OCI-LY7 (cell line): Measurements from ENCODE around the gene CDRT4. TPM values are rescaled to one million over a fixed set of nuclear protein-coding genes. Genes with fewer than 3 reads are reported as not detected.
A peak's percentile ranks its signal among the peaks of the same experiment; 100 is the strongest.

Experiments used
- BruUV-seq: library from RNA; stranded (reverse); fragments of 400-500 nt; replicated peaks from 2 replicates; lab custom pipeline; 2021; lab: Mats Ljungman, UMichigan
- CTCF ChIA-PET: fragments of 300-600 bp; sonication (Branson Sonifier 250); formaldehyde crosslinking; loops from one replicate; lab custom pipeline; 2022; ENCODE audit warnings: antibody characterized with exemption; ENCODE audit not compliant: unreplicated experiment; lab: Charles Lee
- POLR2A ChIA-PET: fragments of 300-600 bp; sonication (Branson Sonifier 250); formaldehyde crosslinking; loops from one replicate; lab custom pipeline; 2022; ENCODE audit warnings: antibody characterized with exemption; lab: Charles Lee
- DNase-seq: peaks from one replicate; pipeline ENCODE4 v3.0.0-alpha.2; 2015; ENCODE audit warnings: low spot score
- H2AFZ ChIP-seq: fragments of 200-600 bp; sonication (generic), shearing (Covaris generic); 2 replicates; pipeline ENCODE4 v1.6.1; 2014; ENCODE audit warnings: mild to moderate bottlenecking, antibody characterized with exemption, low read length, moderate library complexity
- H3K27ac ChIP-seq: fragments of 200-600 bp; sonication (generic); 2 replicates; pipeline ENCODE4 v1.5.1; 2014; ENCODE audit warnings: mixed run types, low read depth, mild to moderate bottlenecking, moderate library complexity, low read length, inconsistent platforms; ENCODE audit not compliant: poor library complexity, severe bottlenecking
- H3K36me3 ChIP-seq: fragments of 200-600 bp; sonication (generic); 2 replicates; pipeline ENCODE4 v1.6.1; 2014; ENCODE audit warnings: mild to moderate bottlenecking, antibody characterized with exemption, low read length, moderate library complexity, mixed read lengths; ENCODE audit not compliant: insufficient read depth
- H3K4me1 ChIP-seq: fragments of 200-600 bp; sonication (generic); 2 replicates; pipeline ENCODE4 v1.5.1; 2014; ENCODE audit warnings: mild to moderate bottlenecking, low read length; ENCODE audit not compliant: insufficient read depth, poor library complexity, severe bottlenecking
- H3K4me2 ChIP-seq: fragments of 200-600 bp; sonication (generic); 2 replicates; pipeline ENCODE4 v1.6.1; 2014; ENCODE audit warnings: mild to moderate bottlenecking, low read length
- H3K4me3 ChIP-seq: fragments of 200-600 bp; sonication (generic); 2 replicates; pipeline ENCODE4 v1.5.1; 2014; ENCODE audit warnings: mild to moderate bottlenecking, low read depth, low read length; ENCODE audit not compliant: poor library complexity, severe bottlenecking
- H3K79me2 ChIP-seq: fragments of 200-600 bp; sonication (generic); 2 replicates; pipeline ENCODE4 v1.6.1; 2016; ENCODE audit warnings: low read depth, mild to moderate bottlenecking, low read length, moderate library complexity, mixed read lengths; ENCODE audit not compliant: insufficient read depth
- H3K9me2 ChIP-seq: fragments of 200-600 bp; sonication (generic); 2 replicates; pipeline ENCODE4 v1.6.1; 2016; ENCODE audit warnings: mild to moderate bottlenecking, low read length, mixed read lengths; ENCODE audit not compliant: insufficient read depth
- H3K9me3 ChIP-seq: fragments of 200-600 bp; sonication (generic); 2 replicates; pipeline ENCODE4 v1.6.1; 2014; ENCODE audit warnings: mild to moderate bottlenecking, mixed run types, low read length, mixed read lengths
- H4K20me1 ChIP-seq: fragments of 200-600 bp; sonication (generic); 2 replicates; pipeline ENCODE4 v1.6.1; 2014; ENCODE audit warnings: mild to moderate bottlenecking, antibody characterized with exemption, low read length, moderate library complexity, mixed read lengths; ENCODE audit not compliant: insufficient read depth
- CTCF ChIP-seq: fragments of 200-600 bp; sonication (generic); conservative IDR thresholded peaks from 2 replicates; pipeline ENCODE4 v1.5.1; 2014; ENCODE audit warnings: mild to moderate bottlenecking, antibody characterized with exemption, low read length, moderate library complexity, mixed read lengths
- EZH2phosphoT487 ChIP-seq: fragments of 200-600 bp; sonication (generic); IDR thresholded peaks from 2 replicates; pipeline ENCODE4 v1.6.1; 2018; ENCODE audit warnings: low read depth, borderline replicate concordance, mild to moderate bottlenecking, mixed run types, antibody characterized with exemption, low read length, moderate library complexity, mixed read lengths
- intact Hi-C: fragments of 100-400 bp; cut with micrococcal nuclease; formaldehyde crosslinking; loops from one replicate; pipeline ENCODE4 v1.10.0; 2022; ENCODE audit not compliant: unreplicated experiment
- total RNA-seq, 2 experiments: library from RNA; depleted of rRNA in 1 of 2; stranded (reverse); fragments of >200 nt in 1 of 2; shearing (Covaris generic) in 1 of 2; gene quantifications; 2 replicates each; pipeline ENCODE4 v1.2.3, GENCODE V29; 2014 to 2022

The CDRT4 gene
- total RNA-seq, 2 experiments from 2014 or later: 1.7 to 6.2 TPM

DNA sequence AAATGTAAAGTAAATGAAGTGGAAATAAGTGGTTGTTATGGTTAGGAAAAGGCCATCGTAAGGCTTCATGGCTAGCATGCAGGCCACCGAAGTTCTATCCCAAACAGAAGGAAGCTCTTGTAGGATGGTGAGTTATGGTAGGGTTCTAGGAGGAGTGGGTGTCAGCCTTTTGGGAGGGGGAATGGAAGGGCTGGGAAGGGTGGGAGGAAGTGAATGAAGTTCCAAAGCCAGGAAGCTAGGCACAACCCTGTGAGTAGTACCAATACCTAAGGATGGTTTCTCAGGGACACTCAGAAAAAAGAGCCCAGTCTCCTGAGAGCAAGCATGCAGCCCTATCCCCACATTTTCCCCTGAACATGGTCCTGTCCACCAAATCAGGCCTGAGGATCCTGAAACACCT lies 36.3 kb upstream of the CDRT4 start:
- intact Hi-C loops: loop anchor here (2.0 kb wide), 1 partner anchor 247 kb away; no protein-coding TSS in a partner anchor
- no peaks in the 10 kb centered on the region for H3K79me2 ChIP-seq
- peaks cover 10% of the 10 kb centered on the region for H3K4me1 ChIP-seq
- no TSS peak for BruUV-seq
- H3K36me3 ChIP-seq: no peaks in the 10 kb centered on the region
- TF ChIP-seq EZH2phosphoT487 (no peak), CTCF (no peak)
- H3K27ac ChIP-seq: no peak overlapping the region
- ChIA-PET POLR2A (interaction anchor here (0.6 kb wide), 3 partner anchors 888 to 1628 kb away, joined by 3 to 4 read pairs (median 4); no protein-coding TSS in a partner anchor), CTCF (no interaction called here)
- no peak for DNase-seq
- no peak overlapping the region for H2AFZ ChIP-seq
- H3K9me2 ChIP-seq: no peaks in the 10 kb centered on the region
- H3K9me3 ChIP-seq: no peaks in the 10 kb centered on the region
- H3K4me2 ChIP-seq: no peak overlapping the region
- H4K20me1 ChIP-seq: no peaks in the 10 kb centered on the region
- H3K4me3 ChIP-seq: no peak overlapping the region

GRCh38 chr17:15502369-15503112 lies 35.1 kb upstream of the CDRT4 start:
- H3K4me3 ChIP-seq: peak overlapping the region; percentile 25

More at GRCh38 chr17:15502369-15503112, 35.1 kb upstream of the CDRT4 start:
- Histone ChIP-seq H3K4me2 (peak overlapping the region; percentile 60), H4K20me1 (no peaks in the 10 kb centered on the region), H3K4me1 (peaks cover 10% of the 10 kb centered on the region), H2AFZ (peak overlapping the region; percentile 78), H3K27ac (no peak overlapping the region), H3K36me3 (no peaks in the 10 kb centered on the region), H3K9me2 (no peaks in the 10 kb centered on the region), H3K9me3 (no peaks in the 10 kb centered on the region), H3K79me2 (no peaks in the 10 kb centered on the region)
- CTCF ChIA-PET: interaction anchor here (0.8 kb wide), 1 partner anchor 244 kb away, joined by 5 read pairs; no protein-coding TSS in a partner anchor
- TF ChIP-seq CTCF (peak; percentile 94), EZH2phosphoT487 (no peak)
- peak; percentile 70 for DNase-seq
- POLR2A ChIA-PET: no interaction called here
- intact Hi-C loops: loop anchor here (2.0 kb wide), 1 partner anchor 246 kb away; no protein-coding TSS in a partner anchor
- BruUV-seq: no TSS peak
